HAP-1 (cell line): Measurements from ENCODE around the gene MYRIP.

Experiments
- DNase-seq, 2 experiments: peaks; one replicate each; pipeline ENCODE4 v3.0.0-alpha.2; 2016 to 2020; ENCODE audit warnings: low spot score in 2 of 2
- H3K27me3 ChIP-seq: fragments of 250-450 bp; sonication (Bioruptor Pico); 2 replicates; pipeline ENCODE4 v1.5.1; 2020; ENCODE audit warnings: low read depth, mild to moderate bottlenecking, moderate library complexity
- H3K36me3 ChIP-seq: fragments of 250-450 bp; sonication (Bioruptor Pico); replicated peaks from 2 replicates; pipeline ENCODE4 v1.5.1; 2020; ENCODE audit warnings: mild to moderate bottlenecking
- H3K4me1 ChIP-seq: fragments of 250-450 bp; sonication (Bioruptor Pico); 2 replicates; pipeline ENCODE4 v1.5.1; 2020; ENCODE audit warnings: mild to moderate bottlenecking
- H3K4me3 ChIP-seq: fragments of 250-450 bp; sonication (Bioruptor Pico); 2 replicates; pipeline ENCODE4 v1.5.1; 2020; ENCODE audit warnings: mild to moderate bottlenecking, moderate library complexity
- H3K9me3 ChIP-seq: fragments of 250-450 bp; sonication (Bioruptor Pico); 2 replicates; pipeline ENCODE4 v1.5.1; 2020; ENCODE audit warnings: mild to moderate bottlenecking, moderate library complexity
- in situ Hi-C: fragments of 300-500 bp; cut with MboI; formaldehyde crosslinking; loops from 3 replicates; pipeline ENCODE4 v1.14.3; 2020; ENCODE audit warnings: low sequenced_read_pairs, inconsistent platforms, mixed read lengths

Gene MYRIP

GRCh38 chr3:40240921-40241320 is 431.5 kb downstream of the MYRIP start:
- H3K36me3 ChIP-seq = no peaks in the 10 kb centered on the region
- peaks cover 3% of the 10 kb centered on the region; the same call in 1 of the 2 replicates for H3K4me1 ChIP-seq
- no peak overlapping the region for H3K4me3 ChIP-seq
- in situ Hi-C loops = no loop called here
- DNase-seq = no peak
- H3K9me3 ChIP-seq = no peaks in the 10 kb centered on the region
- H3K27me3 ChIP-seq = no peaks in the 10 kb centered on the region

- H3K27me3 ChIP-seq = no peaks in the 10 kb centered on the region
- no peak overlapping the region for H3K4me3 ChIP-seq
- in situ Hi-C loops = no loop called here
- no peaks in the 10 kb centered on the region for H3K36me3 ChIP-seq
- H3K9me3 ChIP-seq = no peaks in the 10 kb centered on the region
- H3K4me1 ChIP-seq = peaks cover 3% of the 10 kb centered on the region; the same call in 1 of the 2 replicates
- no peak for DNase-seq
Measured at GRCh38 chr3:40242216-40242615, 432.8 kb downstream of the MYRIP start.

GRCh38 chr3:40242638-40243037 is 433.2 kb downstream of the MYRIP start:
- DNase-seq = no peak
- no peaks in the 10 kb centered on the region for H3K27me3 ChIP-seq
- no peaks in the 10 kb centered on the region for H3K9me3 ChIP-seq
- in situ Hi-C loops = no loop called here
- H3K4me1 ChIP-seq = peaks cover 3% of the 10 kb centered on the region; the same call in 1 of the 2 replicates
- no peak overlapping the region for H3K4me3 ChIP-seq
- H3K36me3 ChIP-seq = no peaks in the 10 kb centered on the region

- in situ Hi-C loops = no loop called here
- no peaks in the 10 kb centered on the region for H3K9me3 ChIP-seq
- H3K4me1 ChIP-seq = peaks cover 3% of the 10 kb centered on the region; the same call in 1 of the 2 replicates
- H3K36me3 ChIP-seq = no peaks in the 10 kb centered on the region
- H3K27me3 ChIP-seq = no peaks in the 10 kb centered on the region
- H3K4me3 ChIP-seq = no peak overlapping the region
- DNase-seq = no peak
Measured at GRCh38 chr3:40243056-40243455, 433.6 kb downstream of the MYRIP start.

GRCh38 chr3:40247714-40248454 is 438.5 kb downstream of the MYRIP start:
- H3K27me3 ChIP-seq = no peaks in the 10 kb centered on the region
- in situ Hi-C loops = no loop called here
- H3K9me3 ChIP-seq = no peaks in the 10 kb centered on the region
- DNase-seq = no peak
- no peaks in the 10 kb centered on the region for H3K36me3 ChIP-seq
- no peaks in the 10 kb centered on the region for H3K4me1 ChIP-seq
- no peak overlapping the region for H3K4me3 ChIP-seq

GRCh38 chr3:40248591-40248990 is 439.2 kb downstream of the MYRIP start:
- no peak overlapping the region for H3K4me3 ChIP-seq
- H3K27me3 ChIP-seq = no peaks in the 10 kb centered on the region
- in situ Hi-C loops = no loop called here
- H3K9me3 ChIP-seq = no peaks in the 10 kb centered on the region
- DNase-seq = no peak
- H3K4me1 ChIP-seq = no peaks in the 10 kb centered on the region
- H3K36me3 ChIP-seq = no peaks in the 10 kb centered on the region

GRCh38 chr3:40249168-40249567 is 439.8 kb downstream of the MYRIP start:
- in situ Hi-C loops = no loop called here
- DNase-seq = no peak
- no peak overlapping the region for H3K4me3 ChIP-seq
- no peaks in the 10 kb centered on the region for H3K27me3 ChIP-seq
- no peaks in the 10 kb centered on the region for H3K9me3 ChIP-seq
- 0 out of 2 replicates have a peak, but pooled peaks cover 3% of the 10 kb centered on the region for H3K4me1 ChIP-seq
- H3K36me3 ChIP-seq = no peaks in the 10 kb centered on the region

- no peaks in the 10 kb centered on the region for H3K36me3 ChIP-seq
- no peaks in the 10 kb centered on the region for H3K9me3 ChIP-seq
- H3K27me3 ChIP-seq = no peaks in the 10 kb centered on the region
- peaks cover 8% of the 10 kb centered on the region; the same call in 1 of the 2 replicates for H3K4me1 ChIP-seq
- no peak overlapping the region for H3K4me3 ChIP-seq
- in situ Hi-C loops = no loop called here
- no peak for DNase-seq
Measured at GRCh38 chr3:40254491-40254890, 445.1 kb downstream of the MYRIP start.

GRCh38 chr3:40254891-40255290 is 445.5 kb downstream of the MYRIP start:
- H3K27me3 ChIP-seq = no peaks in the 10 kb centered on the region
- in situ Hi-C loops = no loop called here
- H3K9me3 ChIP-seq = no peaks in the 10 kb centered on the region
- H3K36me3 ChIP-seq = no peaks in the 10 kb centered on the region
- peaks cover 8% of the 10 kb centered on the region; the same call in 1 of the 2 replicates for H3K4me1 ChIP-seq
- H3K4me3 ChIP-seq = no peak overlapping the region
- DNase-seq = no peak

- in situ Hi-C loops = no loop called here
- no peak overlapping the region for H3K4me3 ChIP-seq
Measured at GRCh38 chr3:40255532-40255931, 446.1 kb downstream of the MYRIP start.

GRCh38 chr3:40258064-40258463 is 448.7 kb downstream of the MYRIP start:
- in situ Hi-C loops = no loop called here
- Histone ChIP-seq H3K9me3 (no peaks in the 10 kb centered on the region), H3K27me3 (no peaks in the 10 kb centered on the region), H3K4me1 (peaks cover 8% of the 10 kb centered on the region; the same call in 1 of the 2 replicates), H3K4me3 (no peak overlapping the region), H3K36me3 (no peaks in the 10 kb centered on the region)
- DNase-seq = no peak

More at GRCh38 chr3:40255532-40255931, 446.1 kb downstream of the MYRIP start:
- Histone ChIP-seq H3K27me3 (no peaks in the 10 kb centered on the region), H3K36me3 (no peaks in the 10 kb centered on the region), H3K4me1 (peaks cover 8% of the 10 kb centered on the region; the same call in 1 of the 2 replicates), H3K9me3 (no peaks in the 10 kb centered on the region)
- DNase-seq = no peak

GRCh38 chr3:40258555-40258954 is 449.1 kb downstream of the MYRIP start:
- Histone ChIP-seq H3K27me3 (no peaks in the 10 kb centered on the region), H3K36me3 (no peaks in the 10 kb centered on the region), H3K4me1 (peaks cover 8% of the 10 kb centered on the region; the same call in 1 of the 2 replicates), H3K9me3 (no peaks in the 10 kb centered on the region), H3K4me3 (no peak overlapping the region)
- in situ Hi-C loops = no loop called here
- DNase-seq = no peak

GRCh38 chr3:40262331-40262730 is 452.9 kb downstream of the MYRIP start:
- no peak for DNase-seq
- Histone ChIP-seq H3K36me3 (no peaks in the 10 kb centered on the region), H3K4me1 (peaks cover 5% of the 10 kb centered on the region; the same call in 1 of the 2 replicates), H3K27me3 (no peaks in the 10 kb centered on the region), H3K9me3 (no peaks in the 10 kb centered on the region), H3K4me3 (no peak overlapping the region)
- in situ Hi-C loops = no loop called here

- peaks cover under 1% of the 10 kb centered on the region; the same call in 1 of the 2 replicates for H3K4me1 ChIP-seq
- H3K4me3 ChIP-seq = no peak overlapping the region
- DNase-seq = no peak
- H3K36me3 ChIP-seq = no peaks in the 10 kb centered on the region
- no peaks in the 10 kb centered on the region for H3K27me3 ChIP-seq
- in situ Hi-C loops = no loop called here
- H3K9me3 ChIP-seq = no peaks in the 10 kb centered on the region
Measured at GRCh38 chr3:40264451-40264850, 455.0 kb downstream of the MYRIP start.
